Endodermal cell (in vitro differentiated cells): ENCODE results near the gene PRDM2. TPM values are rescaled to one million over a fixed set of nuclear protein-coding genes. Genes with fewer than 3 reads are reported as not detected.

Experiments
- DNase-seq: peaks from one replicate; pipeline ENCODE4 v3.0.0-alpha.2; 2017
- H3K27ac ChIP-seq: 2 replicates; pipeline ENCODE4 v1.5.1; 2013; ENCODE audit warnings: mild to moderate bottlenecking, low read depth, low read length, moderate library complexity
- H3K27me3 ChIP-seq: 2 replicates; pipeline ENCODE4 v1.6.1; 2013; ENCODE audit warnings: mild to moderate bottlenecking, low read length, moderate library complexity; ENCODE audit not compliant: insufficient read depth, control insufficient read depth, poor library complexity, severe bottlenecking
- H3K36me3 ChIP-seq: 2 replicates; pipeline ENCODE4 v1.7.0; 2013; ENCODE audit warnings: mild to moderate bottlenecking, low read length, moderate library complexity; ENCODE audit not compliant: control insufficient read depth, insufficient read depth
- H3K4me1 ChIP-seq: one replicate; pipeline ENCODE4 v1.7.0; 2013; ENCODE audit warnings: low read length; ENCODE audit not compliant: control insufficient read depth, insufficient read depth
- H3K4me3 ChIP-seq: 2 replicates; pipeline ENCODE4 v1.5.1; 2013; ENCODE audit warnings: mild to moderate bottlenecking, low read length, moderate library complexity
- H3K9ac ChIP-seq: 2 replicates; pipeline ENCODE4 v1.6.1; 2013; ENCODE audit warnings: mild to moderate bottlenecking, low read length, moderate library complexity; ENCODE audit not compliant: poor library complexity, severe bottlenecking; ENCODE audit errors: extremely low read depth
- H3K9me3 ChIP-seq: 2 replicates; pipeline ENCODE4 v1.6.1; 2013; ENCODE audit warnings: mild to moderate bottlenecking, low read length, moderate library complexity; ENCODE audit not compliant: control insufficient read depth
- H3K27ac Mint-ChIP-seq: 2 replicates; pipeline ENCODE4 v1.8.0; 2020; ENCODE audit warnings: mixed read lengths
- H3K27me3 Mint-ChIP-seq: 2 replicates; pipeline ENCODE4 v1.8.0; 2021; ENCODE audit warnings: mild to moderate bottlenecking, mixed read lengths; ENCODE audit not compliant: insufficient read depth
- H3K36me3 Mint-ChIP-seq: 2 replicates; pipeline ENCODE4 v1.8.0; 2020; ENCODE audit warnings: low read depth, mixed read lengths
- H3K4me1 Mint-ChIP-seq: 2 replicates; pipeline ENCODE4 v1.8.0; 2020; ENCODE audit warnings: mixed read lengths
- H3K4me3 Mint-ChIP-seq: 2 replicates; pipeline ENCODE4 v1.8.0; 2020; ENCODE audit warnings: mild to moderate bottlenecking, moderate library complexity, mixed read lengths
- H3K9me3 Mint-ChIP-seq: 2 replicates; pipeline ENCODE4 v1.8.0; 2020; ENCODE audit warnings: mild to moderate bottlenecking, mixed read lengths
- WGBS, 2 experiments: methylation state at CpG; one replicate each; pipeline versions ENCODE4 v1.1.5 to v1.1.7; 2013; ENCODE audit warnings: missing lambda C conversion rate in 2 of 2, mixed read lengths in 1 of 2; ENCODE audit not compliant: insufficient coverage in 1 of 2, insufficient read length in 1 of 2; 5-methylcytosine and 5-hydroxymethylcytosine counted together
- total RNA-seq, 2 donors: library from RNA; stranded (reverse); fragmentation: NEBNext Ultra II Directional in 1 of 2; extraction: Animal tissue kit (Norgen Biotek cat#: 25700) in 1 of 2; gene quantifications; 2 replicates in 1 of 2; 3 replicates in 1 of 2; pipeline ENCODE4 v1.2.1, GENCODE V29; 2021
- TF ChIP-seq, protein P1 (sequence below): fragments of 200-600 bp; sonication (generic); conservative IDR thresholded peaks from 2 replicates; pipeline ENCODE4 v1.5.0; 2021; ENCODE audit warnings: antibody characterized with exemption, mild to moderate bottlenecking

Gene PRDM2
- total RNA-seq, 2 donors from 2014 or later, result 29.4 to 35.4 TPM

DNA sequence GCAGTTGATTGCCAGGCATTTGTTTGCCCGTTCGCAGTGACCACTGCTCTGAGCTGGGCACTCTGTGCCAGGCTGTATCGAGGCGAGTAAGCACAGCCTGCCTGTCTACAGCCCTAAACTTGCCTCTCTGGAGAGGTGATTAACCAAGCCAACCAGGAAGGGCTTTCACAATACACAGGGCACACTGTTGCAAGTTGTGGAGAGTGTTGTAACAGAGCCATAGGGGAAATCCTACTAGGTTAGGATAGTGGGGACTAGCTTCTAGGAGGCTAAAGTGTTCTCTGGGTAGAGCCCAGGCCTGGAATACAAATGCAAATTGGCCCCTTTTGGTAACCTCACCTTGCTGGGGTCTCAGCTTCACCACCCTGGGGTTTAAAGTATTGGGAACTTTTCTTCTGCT is 23.8 kb downstream of the PRDM2 start:
- Histone ChIP-seq H3K36me3 (no peaks in the 10 kb centered on the region), H3K9me3 (no peaks in the 10 kb centered on the region), H3K9ac (no peak overlapping the region), H3K27me3 (peaks cover 18% of the 10 kb centered on the region), H3K4me1 (peaks cover 3% of the 10 kb centered on the region), H3K4me3 (no peak overlapping the region), H3K27ac (no peak overlapping the region)
- Mint-ChIP-seq H3K36me3 (peaks cover 3% of the 10 kb centered on the region), H3K27me3 (peaks cover 55% of the 10 kb centered on the region), H3K27ac (no peak overlapping the region), H3K4me1 (peaks cover 11% of the 10 kb centered on the region), H3K4me3 (no peak overlapping the region), H3K9me3 (no peaks in the 10 kb centered on the region)
- DNase-seq, result no peak
- 76 to 82% methylated on average over 4 of the region's 4 CpGs for WGBS, 2 experiments
- TF ChIP-seq, protein P1, sequence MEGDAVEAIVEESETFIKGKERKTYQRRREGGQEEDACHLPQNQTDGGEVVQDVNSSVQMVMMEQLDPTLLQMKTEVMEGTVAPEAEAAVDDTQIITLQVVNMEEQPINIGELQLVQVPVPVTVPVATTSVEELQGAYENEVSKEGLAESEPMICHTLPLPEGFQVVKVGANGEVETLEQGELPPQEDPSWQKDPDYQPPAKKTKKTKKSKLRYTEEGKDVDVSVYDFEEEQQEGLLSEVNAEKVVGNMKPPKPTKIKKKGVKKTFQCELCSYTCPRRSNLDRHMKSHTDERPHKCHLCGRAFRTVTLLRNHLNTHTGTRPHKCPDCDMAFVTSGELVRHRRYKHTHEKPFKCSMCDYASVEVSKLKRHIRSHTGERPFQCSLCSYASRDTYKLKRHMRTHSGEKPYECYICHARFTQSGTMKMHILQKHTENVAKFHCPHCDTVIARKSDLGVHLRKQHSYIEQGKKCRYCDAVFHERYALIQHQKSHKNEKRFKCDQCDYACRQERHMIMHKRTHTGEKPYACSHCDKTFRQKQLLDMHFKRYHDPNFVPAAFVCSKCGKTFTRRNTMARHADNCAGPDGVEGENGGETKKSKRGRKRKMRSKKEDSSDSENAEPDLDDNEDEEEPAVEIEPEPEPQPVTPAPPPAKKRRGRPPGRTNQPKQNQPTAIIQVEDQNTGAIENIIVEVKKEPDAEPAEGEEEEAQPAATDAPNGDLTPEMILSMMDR, result no peak

- Mint-ChIP-seq H3K36me3 (peaks cover 3% of the 10 kb centered on the region), H3K4me1 (peaks cover 25% of the 10 kb centered on the region), H3K9me3 (no peaks in the 10 kb centered on the region), H3K4me3 (no peak overlapping the region), H3K27ac (no peak overlapping the region), H3K27me3 (peaks cover 54% of the 10 kb centered on the region)
- peaks cover 32% of the 10 kb centered on the region for H3K27me3 ChIP-seq
- H3K9ac ChIP-seq, result no peak overlapping the region
- no peak overlapping the region for H3K4me3 ChIP-seq
- TF ChIP-seq, protein P1, result peak; percentile 70
- 67 to 75% methylated on average over 1 to 4 of the region's 4 CpGs for WGBS, 2 experiments
- H3K27ac ChIP-seq, result no peak overlapping the region
- peaks cover 5% of the 10 kb centered on the region for H3K4me1 ChIP-seq
- no peaks in the 10 kb centered on the region for H3K36me3 ChIP-seq
- peak; percentile 72 for DNase-seq
- H3K9me3 ChIP-seq, result no peaks in the 10 kb centered on the region
Observed at GRCh38 chr1:13725714-13726175, 25.8 kb downstream of the PRDM2 start.

GRCh38 chr1:13728091-13728715 is 28.2 kb downstream of the PRDM2 start:
- no peak for DNase-seq
- Mint-ChIP-seq H3K36me3 (peaks cover 8% of the 10 kb centered on the region), H3K4me3 (no peak overlapping the region), H3K9me3 (no peaks in the 10 kb centered on the region), H3K27ac (no peak overlapping the region), H3K27me3 (peaks cover 49% of the 10 kb centered on the region), H3K4me1 (peaks cover 25% of the 10 kb centered on the region)
- H3K27me3 ChIP-seq, result peaks cover 56% of the 10 kb centered on the region
- no peaks in the 10 kb centered on the region for H3K36me3 ChIP-seq
- H3K9ac ChIP-seq, result no peak overlapping the region
- no peak overlapping the region for H3K27ac ChIP-seq
- 46 to 84% methylated on average over 2 to 4 of the region's 4 CpGs for WGBS, 2 experiments
- H3K9me3 ChIP-seq, result no peaks in the 10 kb centered on the region
- peaks cover 5% of the 10 kb centered on the region for H3K4me1 ChIP-seq
- TF ChIP-seq, protein P1, result no peak
- no peak overlapping the region for H3K4me3 ChIP-seq
